Effector memory CD4-positive, alpha-beta T cell (primary cell): ENCODE data around the gene PTPRD.

ENCODE experiments used
- DNase-seq, 3 donors: peaks; one replicate each; pipeline ENCODE4 v3.0.0-alpha.2; 2020
- H3K27ac ChIP-seq: 2 replicates; pipeline ENCODE4 v1.7.0; 2013; ENCODE audit warnings: mild to moderate bottlenecking, low read length, moderate library complexity; ENCODE audit not compliant: insufficient read depth, poor library complexity, severe bottlenecking
- H3K27me3 ChIP-seq: replicated peaks from 2 replicates; pipeline ENCODE4 v1.7.0; 2013; ENCODE audit warnings: mild to moderate bottlenecking, low read length; ENCODE audit not compliant: insufficient read depth, control insufficient read depth, poor library complexity, severe bottlenecking
- H3K36me3 ChIP-seq: 2 replicates; pipeline ENCODE4 v1.7.0; 2013; ENCODE audit warnings: mild to moderate bottlenecking, low read length, moderate library complexity; ENCODE audit not compliant: control insufficient read depth, insufficient read depth
- H3K4me1 ChIP-seq: 2 replicates; pipeline ENCODE4 v1.7.0; 2013; ENCODE audit warnings: low read length, mild to moderate bottlenecking; ENCODE audit not compliant: control insufficient read depth, insufficient read depth, poor library complexity, severe bottlenecking
- H3K4me3 ChIP-seq: 2 replicates; pipeline ENCODE4 v1.7.0; 2013; ENCODE audit warnings: low read length, low read depth, mild to moderate bottlenecking; ENCODE audit not compliant: insufficient read depth, poor library complexity, severe bottlenecking
- H3K9me3 ChIP-seq: 2 replicates; pipeline ENCODE4 v1.7.0; 2013; ENCODE audit warnings: mild to moderate bottlenecking, low read length, moderate library complexity; ENCODE audit not compliant: control insufficient read depth

PTPRD gene

DNA sequence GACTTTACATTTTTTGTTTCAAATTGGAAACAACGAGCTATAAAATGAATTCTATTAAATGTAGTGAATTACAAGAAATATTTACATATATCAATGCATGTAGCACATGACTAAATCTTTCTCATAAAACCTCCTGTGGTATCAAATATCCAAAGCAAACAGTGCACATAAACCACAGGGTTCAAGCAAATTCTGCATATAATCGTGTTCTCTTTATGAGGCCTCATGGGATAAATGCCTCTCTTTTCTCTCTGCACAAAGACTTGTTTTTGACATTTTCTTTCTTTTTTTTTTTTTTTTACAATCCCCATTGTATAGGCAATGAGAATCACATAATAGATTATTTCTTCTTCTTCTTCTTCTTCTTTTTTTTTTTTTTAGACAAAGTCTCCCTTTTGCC lies 1696.0 kb downstream of the PTPRD start:
- no peak for DNase-seq
- Histone ChIP-seq H3K36me3 (no peaks in the 10 kb centered on the region), H3K4me1 (no peaks in the 10 kb centered on the region), H3K27ac (no peak overlapping the region), H3K4me3 (no peak overlapping the region), H3K9me3 (no peaks in the 10 kb centered on the region), H3K27me3 (no peaks in the 10 kb centered on the region)

DNA sequence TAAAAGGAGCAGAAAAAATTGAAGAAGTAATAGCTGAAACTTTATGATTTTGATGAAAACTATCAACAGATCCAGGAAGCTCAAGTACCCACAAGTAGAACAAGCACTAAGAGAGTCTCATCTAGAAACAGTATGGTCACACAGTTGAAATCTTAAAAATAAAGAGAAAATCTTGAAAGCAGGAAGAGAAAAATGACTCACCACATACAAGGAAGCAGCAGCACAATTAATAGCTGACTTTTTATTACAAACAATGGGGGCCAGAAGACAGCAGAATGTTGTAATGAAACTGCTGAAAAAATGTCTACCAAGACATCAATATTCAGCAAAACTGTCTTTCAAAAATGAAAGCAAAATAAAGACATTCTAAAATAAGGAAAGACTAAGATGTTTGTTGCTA lies 1704.9 kb downstream of the PTPRD start:
- Histone ChIP-seq H3K4me1 (no peaks in the 10 kb centered on the region), H3K27me3 (no peaks in the 10 kb centered on the region), H3K4me3 (no peak overlapping the region), H3K9me3 (no peaks in the 10 kb centered on the region), H3K27ac (no peak overlapping the region), H3K36me3 (no peaks in the 10 kb centered on the region)
- no peak for DNase-seq

DNA sequence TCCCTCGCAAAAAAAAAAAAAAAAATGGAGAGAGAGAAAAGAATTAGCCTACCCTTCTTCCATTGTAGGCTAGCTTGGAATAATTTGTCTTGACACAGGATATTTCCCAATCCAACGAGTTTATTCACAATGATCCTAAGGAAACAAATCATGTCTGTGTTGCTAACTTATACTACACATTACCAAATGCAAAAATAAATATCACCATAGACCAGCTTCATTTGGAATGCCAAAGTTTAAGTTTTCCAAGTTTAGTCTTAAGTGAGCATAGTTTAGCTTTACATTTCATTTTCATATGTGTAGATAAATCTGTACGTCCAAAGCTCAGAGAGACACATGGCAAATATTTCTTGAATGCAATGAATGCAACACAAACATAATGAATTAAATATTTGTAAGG lies 1707.1 kb downstream of the PTPRD start:
- no peaks in the 10 kb centered on the region for H3K4me1 ChIP-seq
- no peak overlapping the region for H3K27ac ChIP-seq
- no peak for DNase-seq
- no peaks in the 10 kb centered on the region for H3K27me3 ChIP-seq
- no peaks in the 10 kb centered on the region for H3K36me3 ChIP-seq
- H3K9me3 ChIP-seq, result no peaks in the 10 kb centered on the region
- H3K4me3 ChIP-seq, result no peak overlapping the region

DNA sequence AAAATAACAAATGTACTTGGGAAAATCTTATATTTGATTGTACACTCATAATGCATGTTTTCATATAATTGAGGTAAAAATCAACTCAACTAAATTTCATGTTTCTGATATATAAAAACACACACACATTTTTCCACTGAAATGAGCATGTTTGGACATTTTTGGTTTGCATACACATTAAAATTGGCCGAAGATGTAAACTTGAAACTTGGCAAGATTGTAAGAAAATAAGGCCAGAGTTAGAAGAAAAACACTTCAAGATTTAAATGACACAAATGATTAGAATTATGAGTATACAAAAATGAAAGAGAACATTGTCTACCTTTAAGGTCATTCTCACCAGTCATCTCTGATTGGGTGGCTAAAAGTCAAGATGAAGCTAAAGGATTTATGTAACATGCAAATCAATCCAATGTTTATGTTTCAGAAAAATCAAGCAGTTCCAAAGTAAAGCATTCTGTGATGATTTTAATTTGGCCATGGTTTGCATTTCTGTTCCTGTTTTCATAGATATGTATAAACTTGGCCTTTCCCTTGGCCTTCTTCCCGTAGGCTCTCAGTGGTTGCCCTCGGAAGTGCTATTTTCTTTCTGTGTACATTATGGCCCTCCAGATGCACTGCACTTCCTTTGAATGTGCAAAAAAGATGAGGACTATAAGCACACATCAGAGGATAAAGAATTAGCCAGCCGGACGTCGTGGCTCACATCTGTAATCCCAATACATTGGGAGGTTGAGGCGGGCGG lies 1707.9 kb downstream of the PTPRD start:
- H3K27ac ChIP-seq, result no peak overlapping the region
- no peaks in the 10 kb centered on the region for H3K4me1 ChIP-seq
- H3K9me3 ChIP-seq, result no peaks in the 10 kb centered on the region
- no peaks in the 10 kb centered on the region for H3K36me3 ChIP-seq
- H3K27me3 ChIP-seq, result no peaks in the 10 kb centered on the region
- DNase-seq, result no peak
- no peak overlapping the region for H3K4me3 ChIP-seq

DNA sequence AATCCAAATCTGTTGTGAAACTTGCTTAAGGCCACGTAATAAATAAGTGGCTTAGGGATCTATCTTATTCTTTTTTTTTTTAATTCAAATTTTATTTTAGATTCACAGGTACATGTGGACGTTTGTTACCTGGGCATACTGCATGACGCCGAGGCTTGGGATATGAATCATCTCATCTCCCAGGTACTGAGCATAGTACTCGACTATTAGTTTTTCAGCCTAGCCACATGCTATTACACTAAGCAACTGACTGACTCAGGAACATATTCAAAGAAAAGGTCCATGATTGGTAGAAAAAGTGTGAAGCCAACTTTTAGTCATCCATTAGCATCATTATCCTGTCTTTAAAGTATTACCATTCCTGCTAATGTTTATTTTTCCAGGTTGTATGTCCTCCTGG lies 1709.7 kb downstream of the PTPRD start:
- DNase-seq, result no peak
- H3K27ac ChIP-seq, result no peak overlapping the region

DNA sequence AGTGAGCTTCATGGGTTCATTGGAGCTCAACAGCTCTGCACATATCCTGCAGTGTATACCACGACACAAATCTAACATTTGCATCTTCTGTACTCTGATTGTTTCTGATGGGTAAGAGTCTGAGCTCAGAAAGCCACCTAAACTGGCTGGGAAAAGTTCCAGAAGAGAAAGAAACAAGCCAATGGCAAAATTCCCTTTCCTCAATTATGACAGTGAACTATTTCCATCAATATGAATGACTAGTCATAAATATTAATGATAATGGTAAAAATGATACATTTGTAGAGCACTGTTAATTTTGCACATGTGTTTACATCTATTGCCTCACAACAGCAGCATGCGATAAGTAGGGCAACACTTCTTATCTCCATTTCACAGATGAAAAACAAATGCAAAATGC lies 1711.7 kb downstream of the PTPRD start:
- no peak for DNase-seq
- Histone ChIP-seq H3K27ac (no peak overlapping the region), H3K36me3 (no peaks in the 10 kb centered on the region), H3K4me3 (no peak overlapping the region), H3K9me3 (no peaks in the 10 kb centered on the region), H3K27me3 (no peaks in the 10 kb centered on the region), H3K4me1 (no peaks in the 10 kb centered on the region)

More for the DNA sequence above, 1709.7 kb downstream of the PTPRD start:
- Histone ChIP-seq H3K4me1 (no peaks in the 10 kb centered on the region), H3K4me3 (no peak overlapping the region), H3K9me3 (no peaks in the 10 kb centered on the region), H3K27me3 (no peaks in the 10 kb centered on the region), H3K36me3 (no peaks in the 10 kb centered on the region)

DNA sequence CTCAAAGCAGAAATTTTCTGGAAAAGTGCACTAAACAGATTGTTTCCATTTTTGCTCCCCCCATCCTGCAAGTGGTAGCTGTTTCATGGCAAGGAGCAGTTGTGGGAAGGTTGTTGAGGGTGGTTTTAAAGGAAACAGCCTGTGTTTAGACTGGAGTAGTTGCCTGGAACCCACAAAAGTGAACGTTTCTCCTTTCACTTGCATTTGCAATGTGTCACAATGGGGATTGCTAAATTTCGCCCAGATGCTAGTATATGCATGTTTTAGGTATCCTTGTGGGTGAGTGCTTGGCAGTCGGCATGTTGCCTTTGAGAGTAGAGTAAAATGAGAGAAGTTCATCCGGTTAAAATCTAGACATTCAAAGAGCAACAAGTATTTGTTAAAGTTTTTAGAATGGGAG lies 1713.3 kb downstream of the PTPRD start:
- Histone ChIP-seq H3K27ac (no peak overlapping the region), H3K4me3 (no peak overlapping the region), H3K4me1 (no peaks in the 10 kb centered on the region), H3K9me3 (no peaks in the 10 kb centered on the region), H3K27me3 (no peaks in the 10 kb centered on the region), H3K36me3 (no peaks in the 10 kb centered on the region)
- no peak for DNase-seq

DNA sequence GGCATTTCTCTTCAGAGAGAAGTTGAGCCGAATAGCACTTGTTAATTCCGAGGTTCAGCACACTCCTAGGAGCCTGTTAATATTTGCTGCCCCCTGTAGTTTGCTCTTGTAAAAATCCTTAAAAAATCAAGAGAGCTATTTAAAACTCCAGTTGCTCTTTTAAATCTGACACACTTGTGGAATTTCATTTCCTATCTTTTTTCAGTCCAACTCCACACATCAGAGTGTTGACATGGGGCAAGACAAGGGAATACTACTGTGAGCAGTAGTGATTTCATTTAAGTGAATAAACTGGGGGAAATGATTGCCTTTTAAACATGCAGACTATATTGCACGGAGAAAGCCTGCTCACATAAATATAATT lies 1717.0 kb downstream of the PTPRD start:
- no peaks in the 10 kb centered on the region for H3K27me3 ChIP-seq
- no peak overlapping the region for H3K27ac ChIP-seq
- H3K4me3 ChIP-seq, result no peak overlapping the region
- DNase-seq, result no peak
- H3K4me1 ChIP-seq, result no peaks in the 10 kb centered on the region
- no peaks in the 10 kb centered on the region for H3K9me3 ChIP-seq
- H3K36me3 ChIP-seq, result no peaks in the 10 kb centered on the region

DNA sequence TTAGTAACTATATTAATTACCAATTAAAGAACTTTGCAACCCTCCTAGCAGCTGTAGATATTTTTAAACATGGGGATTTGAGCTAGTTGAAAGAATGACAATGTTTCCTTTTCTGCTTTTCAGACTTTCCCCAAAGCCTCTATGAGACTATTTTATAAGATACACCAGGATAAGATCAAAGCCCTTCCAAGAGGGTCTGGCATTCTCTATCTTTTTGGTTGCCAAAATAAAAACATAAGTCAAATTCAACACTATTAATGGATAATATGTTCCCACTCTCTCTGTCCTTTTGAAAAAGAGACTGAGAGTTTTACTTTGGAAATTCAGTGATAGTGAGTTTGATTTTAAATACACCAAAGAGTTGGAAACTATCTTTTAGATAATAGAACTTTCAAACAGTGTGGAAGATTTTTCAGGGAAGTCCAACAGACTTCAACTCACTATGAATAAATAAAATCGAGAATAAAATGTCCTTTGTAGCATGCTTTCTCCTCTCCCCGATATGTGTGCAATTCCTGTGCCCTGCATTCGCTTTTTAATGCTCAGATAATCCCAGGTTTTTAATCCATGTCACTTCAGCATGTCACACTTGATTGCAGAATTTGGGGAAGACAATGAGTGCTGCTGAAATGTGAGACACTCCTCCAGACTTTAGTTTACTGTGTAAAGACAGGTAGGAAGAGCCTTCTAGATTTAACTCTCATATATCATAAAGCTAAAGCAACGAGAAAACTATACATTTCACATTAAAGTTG lies 1717.5 kb downstream of the PTPRD start:
- H3K36me3 ChIP-seq, result no peaks in the 10 kb centered on the region
- no peak overlapping the region for H3K27ac ChIP-seq
- H3K4me3 ChIP-seq, result no peak overlapping the region
- no peaks in the 10 kb centered on the region for H3K9me3 ChIP-seq
- DNase-seq, result no peak
- no peaks in the 10 kb centered on the region for H3K4me1 ChIP-seq
- no peaks in the 10 kb centered on the region for H3K27me3 ChIP-seq

DNA sequence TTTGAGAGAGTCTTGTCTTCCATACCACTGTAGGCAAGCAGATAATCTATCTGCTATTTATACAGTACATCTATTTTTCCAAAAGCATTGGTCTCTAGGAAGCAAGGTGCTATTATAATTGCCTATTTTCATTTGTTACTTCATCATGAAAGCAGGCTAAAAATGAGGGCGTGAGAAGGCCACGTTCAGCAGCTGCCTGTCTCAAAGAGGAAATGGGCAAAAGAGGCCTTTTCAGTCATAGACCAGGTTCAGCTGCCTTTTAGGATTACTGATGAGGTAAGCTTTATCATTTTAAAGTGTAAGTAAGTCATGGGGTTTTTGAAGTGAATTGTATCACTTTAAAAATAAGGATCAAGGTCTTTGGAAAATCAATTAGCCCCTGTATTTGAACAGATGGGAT lies 1722.1 kb downstream of the PTPRD start:
- Histone ChIP-seq H3K9me3 (no peaks in the 10 kb centered on the region), H3K36me3 (no peaks in the 10 kb centered on the region), H3K4me3 (no peak overlapping the region), H3K4me1 (no peaks in the 10 kb centered on the region), H3K27me3 (no peaks in the 10 kb centered on the region), H3K27ac (no peak overlapping the region)
- no peak for DNase-seq
